ENCODE data around the gene PBLD. TPM values are rescaled to one million over a fixed set of nuclear protein-coding genes. Genes with fewer than 3 reads are reported as not detected.
A peak's percentile ranks its signal among the peaks of the same experiment; 100 is the strongest.

PBLD gene
- polyA plus RNA-seq, 3 donors, result 1.5 to 3.4 (median 2.5) TPM

DNA sequence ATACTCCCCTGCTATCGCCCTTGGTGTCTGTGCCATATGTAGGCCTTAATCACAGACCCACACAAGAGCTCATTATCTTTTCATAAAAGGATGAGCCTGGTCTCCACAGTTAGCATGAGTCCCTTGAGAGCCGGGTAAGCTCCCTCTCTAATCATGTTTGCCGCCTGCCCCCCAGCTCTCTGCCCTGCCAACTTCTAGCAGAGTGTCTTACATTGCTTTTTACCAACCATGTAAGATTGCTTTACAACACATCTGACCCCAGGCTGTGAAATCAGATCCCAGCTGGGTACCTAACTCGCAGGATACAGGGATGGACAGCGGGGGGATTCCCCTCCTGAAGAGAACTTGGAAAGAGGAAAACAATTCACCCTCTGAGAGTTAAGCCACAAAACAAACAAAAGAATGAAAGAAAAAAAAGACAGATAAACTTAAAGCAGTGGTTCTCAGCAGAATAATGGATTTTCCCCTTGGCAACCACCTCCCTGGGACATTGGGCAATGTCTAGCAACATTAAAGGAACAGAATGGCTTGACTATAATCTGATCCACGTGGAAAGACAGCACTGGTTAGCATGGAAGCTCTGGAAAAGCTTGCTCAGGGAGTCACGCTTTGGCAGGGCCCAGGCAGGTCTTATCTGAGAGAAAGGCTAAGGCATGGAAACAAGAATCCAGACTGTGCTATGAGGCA, 61.4 kb downstream of the PBLD start:
- DNase-seq, result no peak
- Mint-ChIP-seq H3K27ac (peak overlapping the region in 1 of 7 donors; percentile 7), H3K36me3 (no peaks in the 10 kb centered on the region), H3K4me1 (no peaks in the 10 kb centered on the region), H3K4me3 (no peak overlapping the region), H3K27me3 (ENCODE audit: low read depth in 3 of 3) (peaks cover 0 to 4% (median 1%) of the 10 kb centered on the region in 3 donors), H3K9me3 (peaks cover 0 to 6% (median 4%) of the 10 kb centered on the region in 7 donors)
- no peaks in the 10 kb centered on the region for H3K27me3 ChIP-seq (ENCODE audit: control insufficient read depth in 2 of 2, insufficient read depth in 2 of 2, low read length in 2 of 2)
- H2AFZ ChIP-seq (ENCODE audit: insufficient read depth, low read depth, low read length, poor library complexity, severe bottlenecking), result no peak overlapping the region
- H3K4me2 ChIP-seq (replicated peaks; ENCODE audit: extremely low read depth, low read length, poor library complexity, severe bottlenecking), result no peak overlapping the region
- H3K27ac ChIP-seq (ENCODE audit: low read depth in 1 of 2, low read length in 2 of 2), result no peak overlapping the region
- no peaks in the 10 kb centered on the region for H3K36me3 ChIP-seq (replicated peaks in 1 of 2; ENCODE audit: control insufficient read depth in 1 of 2, insufficient read depth in 2 of 2, low read length in 2 of 2)
- no peaks in the 10 kb centered on the region for H3K4me1 ChIP-seq (ENCODE audit: control insufficient read depth in 1 of 2, insufficient read depth in 2 of 2, low read length in 2 of 2)
- no peaks in the 10 kb centered on the region for H3K79me2 ChIP-seq (ENCODE audit: insufficient read depth, low read length)
- 73% methylated on average over 5 of the region's 7 CpGs for WGBS (ENCODE audit: insufficient coverage)
- no peak for TF ChIP-seq CTCF (IDR thresholded peaks at IDR 0.05)
- H4K20me1 ChIP-seq (ENCODE audit: insufficient read depth, low read length), result no peaks in the 10 kb centered on the region
- no peak overlapping the region for H3K4me3 ChIP-seq (replicated peaks in 1 of 3; ENCODE audit: low read depth in 2 of 3, low read length in 3 of 3)
- H3K9ac ChIP-seq (ENCODE audit: insufficient read depth, low read length, poor library complexity, severe bottlenecking), result no peak overlapping the region
- intact Hi-C loops (cut with micrococcal nuclease), result no loop called here
- H3K9me3 ChIP-seq (replicated peaks in 1 of 2; ENCODE audit: control insufficient read depth in 1 of 2, insufficient read depth in 1 of 2, low read length in 2 of 2), result peaks cover 0 to 5% of the 10 kb centered on the region in 2 donors

GRCh38 chr10:68269562-68270290, 63.0 kb downstream of the PBLD start:
- H3K27me3 ChIP-seq (ENCODE audit: control insufficient read depth in 2 of 2, insufficient read depth in 2 of 2, low read length in 2 of 2), result no peaks in the 10 kb centered on the region
- no peaks in the 10 kb centered on the region for H3K4me1 ChIP-seq (ENCODE audit: control insufficient read depth in 1 of 2, insufficient read depth in 2 of 2, low read length in 2 of 2)
- Mint-ChIP-seq H3K4me1 (no peaks in the 10 kb centered on the region), H3K27me3 (ENCODE audit: low read depth in 3 of 3) (peaks cover 0 to 4% (median 0%) of the 10 kb centered on the region in 3 donors), H3K9me3 (peaks cover 0 to 14% (median 10%) of the 10 kb centered on the region in 7 donors), H3K27ac (no peak overlapping the region), H3K36me3 (no peaks in the 10 kb centered on the region), H3K4me3 (no peak overlapping the region)
- H3K9me3 ChIP-seq (replicated peaks in 1 of 2; ENCODE audit: control insufficient read depth in 1 of 2, insufficient read depth in 1 of 2, low read length in 2 of 2), result peaks cover 0 to 15% of the 10 kb centered on the region in 2 donors
- WGBS (ENCODE audit: insufficient coverage), result no CpG with 5 or more reads among the region's 2 CpGs
- TF ChIP-seq CTCF (IDR thresholded peaks at IDR 0.05), result no peak
- H3K36me3 ChIP-seq (replicated peaks in 1 of 2; ENCODE audit: control insufficient read depth in 1 of 2, insufficient read depth in 2 of 2, low read length in 2 of 2), result no peaks in the 10 kb centered on the region
- no peaks in the 10 kb centered on the region for H4K20me1 ChIP-seq (ENCODE audit: insufficient read depth, low read length)
- H3K4me3 ChIP-seq (replicated peaks in 1 of 3; ENCODE audit: low read depth in 2 of 3, low read length in 3 of 3), result no peak overlapping the region
- H3K4me2 ChIP-seq (replicated peaks; ENCODE audit: extremely low read depth, low read length, poor library complexity, severe bottlenecking), result no peak overlapping the region
- no peak overlapping the region for H3K27ac ChIP-seq (ENCODE audit: low read depth in 1 of 2, low read length in 2 of 2)
- H3K79me2 ChIP-seq (ENCODE audit: insufficient read depth, low read length), result no peaks in the 10 kb centered on the region
- DNase-seq, result no peak
- H2AFZ ChIP-seq (ENCODE audit: insufficient read depth, low read depth, low read length, poor library complexity, severe bottlenecking), result no peak overlapping the region
- intact Hi-C loops (cut with micrococcal nuclease), result no loop called here
- no peak overlapping the region for H3K9ac ChIP-seq (ENCODE audit: insufficient read depth, low read length, poor library complexity, severe bottlenecking)
